KOPT-K1 (cell line): Measurements from ENCODE around the gene FLNC.

Source experiments
- H3K27ac ChIP-seq: fragments of 200-600 bp; sonication (generic); 2 replicates; pipeline ENCODE4 v1.5.1; 2016; ENCODE audit warnings: antibody characterized with exemption, mild to moderate bottlenecking, low read depth, low read length; ENCODE audit not compliant: poor library complexity, severe bottlenecking
- H3K36me3 ChIP-seq: fragments of 200-600 bp; sonication (generic); 2 replicates; pipeline ENCODE4 v1.5.1; 2017; ENCODE audit warnings: antibody characterized with exemption, mild to moderate bottlenecking, low read length, moderate library complexity; ENCODE audit not compliant: insufficient read depth
- H3K9me3 ChIP-seq: fragments of 200-600 bp; sonication (generic); 2 replicates; pipeline ENCODE4 v1.5.1; 2017; ENCODE audit warnings: antibody characterized with exemption, low read length, mild to moderate bottlenecking; ENCODE audit not compliant: insufficient read depth, poor library complexity, severe bottlenecking

The FLNC gene

GRCh38 chr7:128844777-128845311, 14.6 kb downstream of the FLNC start:
- no peaks in the 10 kb centered on the region for H3K9me3 ChIP-seq
- no peaks in the 10 kb centered on the region for H3K36me3 ChIP-seq
- no peak overlapping the region for H3K27ac ChIP-seq

- Histone ChIP-seq H3K36me3 (no peaks in the 10 kb centered on the region), H3K9me3 (no peaks in the 10 kb centered on the region), H3K27ac (no peak overlapping the region)
Observed at GRCh38 chr7:128845475-128845874, 15.3 kb downstream of the FLNC start.

GRCh38 chr7:128845987-128846386, 15.8 kb downstream of the FLNC start:
- H3K36me3 ChIP-seq = no peaks in the 10 kb centered on the region
- no peaks in the 10 kb centered on the region for H3K9me3 ChIP-seq
- H3K27ac ChIP-seq = no peak overlapping the region

- H3K27ac ChIP-seq = no peak overlapping the region
- no peaks in the 10 kb centered on the region for H3K9me3 ChIP-seq
- H3K36me3 ChIP-seq = no peaks in the 10 kb centered on the region
Observed at GRCh38 chr7:128846781-128847444, 16.7 kb downstream of the FLNC start.

- Histone ChIP-seq H3K36me3 (no peaks in the 10 kb centered on the region), H3K27ac (no peak overlapping the region), H3K9me3 (no peaks in the 10 kb centered on the region)
Observed at GRCh38 chr7:128847721-128848211, 17.6 kb downstream of the FLNC start.

- Histone ChIP-seq H3K36me3 (no peaks in the 10 kb centered on the region), H3K27ac (no peak overlapping the region)
Observed at GRCh38 chr7:128848289-128849155, 18.3 kb downstream of the FLNC start.

GRCh38 chr7:128849156-128849515, 18.9 kb downstream of the FLNC start:
- Histone ChIP-seq H3K36me3 (no peaks in the 10 kb centered on the region), H3K9me3 (no peaks in the 10 kb centered on the region), H3K27ac (no peak overlapping the region)

More at GRCh38 chr7:128848289-128849155, 18.3 kb downstream of the FLNC start:
- no peaks in the 10 kb centered on the region for H3K9me3 ChIP-seq

- H3K27ac ChIP-seq = no peak overlapping the region
- H3K36me3 ChIP-seq = no peaks in the 10 kb centered on the region
- no peaks in the 10 kb centered on the region for H3K9me3 ChIP-seq
Observed at GRCh38 chr7:128849804-128850490, 19.7 kb downstream of the FLNC start.

- no peaks in the 10 kb centered on the region for H3K9me3 ChIP-seq
- H3K36me3 ChIP-seq = no peaks in the 10 kb centered on the region
- H3K27ac ChIP-seq = no peak overlapping the region
Observed at GRCh38 chr7:128852537-128853254, 22.5 kb downstream of the FLNC start.

- H3K36me3 ChIP-seq = no peaks in the 10 kb centered on the region
- no peaks in the 10 kb centered on the region for H3K9me3 ChIP-seq
- H3K27ac ChIP-seq = no peak overlapping the region
Observed at GRCh38 chr7:128853799-128854198, 23.6 kb downstream of the FLNC start.

- Histone ChIP-seq H3K27ac (no peak overlapping the region), H3K36me3 (no peaks in the 10 kb centered on the region), H3K9me3 (no peaks in the 10 kb centered on the region)
Observed at GRCh38 chr7:128854396-128854795, 24.2 kb downstream of the FLNC start.

GRCh38 chr7:128855559-128855958, 25.4 kb downstream of the FLNC start:
- H3K36me3 ChIP-seq = no peaks in the 10 kb centered on the region

GRCh38 chr7:128856001-128856718, 26.0 kb downstream of the FLNC start:
- Histone ChIP-seq H3K27ac (no peak overlapping the region), H3K9me3 (no peaks in the 10 kb centered on the region), H3K36me3 (no peaks in the 10 kb centered on the region)

More at GRCh38 chr7:128855559-128855958, 25.4 kb downstream of the FLNC start:
- no peak overlapping the region for H3K27ac ChIP-seq
- H3K9me3 ChIP-seq = no peaks in the 10 kb centered on the region
